ENCODE measurements around the gene ABLIM1. TPM values are rescaled to one million over a fixed set of nuclear protein-coding genes. Genes with fewer than 3 reads are reported as not detected.

ABLIM1 gene
- total and polyA plus RNA-seq, 2 of the 13 experiments (the other 11 are each of a cell fraction or from before 2014, with no cell fraction given) = 59.4 to 92.7 TPM

DNA sequence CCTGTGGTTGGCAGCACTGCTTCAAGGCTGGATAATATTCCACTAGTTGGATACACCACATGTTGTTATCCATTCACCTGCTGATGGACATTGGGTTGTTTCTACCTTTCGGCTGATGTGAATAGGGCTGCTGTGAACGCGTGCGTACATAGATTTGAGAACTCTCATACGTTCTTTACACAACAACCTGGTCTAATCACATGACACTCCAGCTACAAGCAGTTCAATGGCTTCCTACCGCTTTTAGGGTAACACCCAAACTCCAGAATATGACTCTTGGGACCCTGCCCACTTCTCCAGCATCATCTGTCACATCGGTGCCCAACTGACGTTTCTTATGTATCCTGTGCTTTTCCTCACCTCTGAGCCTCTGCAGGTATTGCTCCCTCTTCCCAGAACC is 114.6 kb downstream of the ABLIM1 start:
- Histone ChIP-seq H3K4me2 (ENCODE audit: low read depth, low read length) (no peak overlapping the region), H2AFZ (ENCODE audit: low read length) (no peak overlapping the region), H3K79me2 (ENCODE audit: insufficient read depth, low read length) (no peaks in the 10 kb centered on the region), H3K27ac (ENCODE audit: extremely low read length, insufficient read depth, low read length) (no peak overlapping the region), H3K36me3 (replicated peaks in 1 of 2; ENCODE audit: control insufficient read depth in 1 of 2, insufficient read depth in 2 of 2, low read length in 2 of 2) (no peaks in the 10 kb centered on the region), H3K4me3 (replicated peaks in 1 of 3; ENCODE audit: insufficient read depth in 1 of 3, low read depth in 2 of 3, low read length in 3 of 3) (no peak overlapping the region), H3K9ac (ENCODE audit: insufficient read depth, low read depth, low read length) (no peak overlapping the region), H3K4me1 (ENCODE audit: insufficient read depth, low read length) (peaks cover 16% of the 10 kb centered on the region), H3K27me3 (ENCODE audit: control insufficient read depth in 1 of 2, insufficient read depth in 2 of 2, low read length in 2 of 2) (no peaks in the 10 kb centered on the region), H3K9me3 (ENCODE audit: low read length) (no peaks in the 10 kb centered on the region), H4K20me1 (ENCODE audit: insufficient read depth, low read length) (no peaks in the 10 kb centered on the region)
- in situ Hi-C loops (cut with HindIII; ENCODE audit: extremely low pct_ligation_motif_present, low pct_unique_long_range_greater_than_20kb) = no loop called here
- CTCF ChIA-PET (ENCODE audit: low intra/inter-chr PET ratio, low total read pairs) = no interaction called here
- POLR2A ChIA-PET = no interaction called here
- DNase-seq (ENCODE audit: low spot score) (no peak), FAIRE-seq (no peak), ATAC-seq (no peak)
- WGBS (ENCODE audit: low lambda C conversion rate) = 67% methylated on average over 8 of the region's 8 CpGs
- no TSS peak for BruUV-seq (replicated peaks)
- intact Hi-C loops (cut with micrococcal nuclease; ENCODE audit: unreplicated experiment) = no loop called here
- TF ChIP-seq SSRP1 (CRISPR knock-in tag; IDR thresholded peaks at IDR 0.05) (no peak), MYNN (CRISPR knock-in tag; IDR thresholded peaks at IDR 0.05; ENCODE audit: low read depth) (no peak), NR2F6 (IDR thresholded peaks at IDR 0.05) (no peak), NR2F6 (CRISPR knock-in tag; IDR thresholded peaks at IDR 0.05) (no peak), ZHX2 (IDR thresholded peaks at IDR 0.05; ENCODE audit: low read depth) (no peak), ZHX2 (CRISPR knock-in tag; IDR thresholded peaks at IDR 0.05; ENCODE audit: borderline replicate concordance) (no peak), ZIK1 (CRISPR knock-in tag; IDR thresholded peaks at IDR 0.05; ENCODE audit: borderline replicate concordance, low read depth) (no peak), RORA (CRISPR knock-in tag; IDR thresholded peaks at IDR 0.05) (no peak), HNRNPUL1 (IDR thresholded peaks at IDR 0.05; ENCODE audit: low read depth, low read length) (no peak)
- TF ChIP-seq, protein P1, sequence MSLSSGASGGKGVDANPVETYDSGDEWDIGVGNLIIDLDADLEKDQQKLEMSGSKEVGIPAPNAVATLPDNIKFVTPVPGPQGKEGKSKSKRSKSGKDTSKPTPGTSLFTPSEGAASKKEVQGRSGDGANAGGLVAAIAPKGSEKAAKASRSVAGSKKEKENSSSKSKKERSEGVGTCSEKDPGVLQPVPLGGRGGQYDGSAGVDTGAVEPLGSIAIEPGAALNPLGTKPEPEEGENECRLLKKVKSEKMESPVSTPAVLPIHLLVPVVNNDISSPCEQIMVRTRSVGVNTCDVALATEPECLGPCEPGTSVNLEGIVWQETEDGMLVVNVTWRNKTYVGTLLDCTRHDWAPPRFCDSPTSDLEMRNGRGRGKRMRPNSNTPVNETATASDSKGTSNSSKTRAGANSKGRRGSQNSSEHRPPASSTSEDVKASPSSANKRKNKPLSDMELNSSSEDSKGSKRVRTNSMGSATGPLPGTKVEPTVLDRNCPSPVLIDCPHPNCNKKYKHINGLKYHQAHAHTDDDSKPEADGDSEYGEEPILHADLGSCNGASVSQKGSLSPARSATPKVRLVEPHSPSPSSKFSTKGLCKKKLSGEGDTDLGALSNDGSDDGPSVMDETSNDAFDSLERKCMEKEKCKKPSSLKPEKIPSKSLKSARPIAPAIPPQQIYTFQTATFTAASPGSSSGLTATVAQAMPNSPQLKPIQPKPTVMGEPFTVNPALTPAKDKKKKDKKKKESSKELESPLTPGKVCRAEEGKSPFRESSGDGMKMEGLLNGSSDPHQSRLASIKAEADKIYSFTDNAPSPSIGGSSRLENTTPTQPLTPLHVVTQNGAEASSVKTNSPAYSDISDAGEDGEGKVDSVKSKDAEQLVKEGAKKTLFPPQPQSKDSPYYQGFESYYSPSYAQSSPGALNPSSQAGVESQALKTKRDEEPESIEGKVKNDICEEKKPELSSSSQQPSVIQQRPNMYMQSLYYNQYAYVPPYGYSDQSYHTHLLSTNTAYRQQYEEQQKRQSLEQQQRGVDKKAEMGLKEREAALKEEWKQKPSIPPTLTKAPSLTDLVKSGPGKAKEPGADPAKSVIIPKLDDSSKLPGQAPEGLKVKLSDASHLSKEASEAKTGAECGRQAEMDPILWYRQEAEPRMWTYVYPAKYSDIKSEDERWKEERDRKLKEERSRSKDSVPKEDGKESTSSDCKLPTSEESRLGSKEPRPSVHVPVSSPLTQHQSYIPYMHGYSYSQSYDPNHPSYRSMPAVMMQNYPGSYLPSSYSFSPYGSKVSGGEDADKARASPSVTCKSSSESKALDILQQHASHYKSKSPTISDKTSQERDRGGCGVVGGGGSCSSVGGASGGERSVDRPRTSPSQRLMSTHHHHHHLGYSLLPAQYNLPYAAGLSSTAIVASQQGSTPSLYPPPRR (CRISPR knock-in tag; IDR thresholded peaks at IDR 0.05; ENCODE audit: borderline replicate concordance) = no peak

Data from HepG2 (cell line).